ENCODE measurements around the gene TBC1D22A.

GRCh38 chr22:46813816-46814597 lies 51.6 kb downstream of the TBC1D22A start:
- TF ChIP-seq, protein P1, sequence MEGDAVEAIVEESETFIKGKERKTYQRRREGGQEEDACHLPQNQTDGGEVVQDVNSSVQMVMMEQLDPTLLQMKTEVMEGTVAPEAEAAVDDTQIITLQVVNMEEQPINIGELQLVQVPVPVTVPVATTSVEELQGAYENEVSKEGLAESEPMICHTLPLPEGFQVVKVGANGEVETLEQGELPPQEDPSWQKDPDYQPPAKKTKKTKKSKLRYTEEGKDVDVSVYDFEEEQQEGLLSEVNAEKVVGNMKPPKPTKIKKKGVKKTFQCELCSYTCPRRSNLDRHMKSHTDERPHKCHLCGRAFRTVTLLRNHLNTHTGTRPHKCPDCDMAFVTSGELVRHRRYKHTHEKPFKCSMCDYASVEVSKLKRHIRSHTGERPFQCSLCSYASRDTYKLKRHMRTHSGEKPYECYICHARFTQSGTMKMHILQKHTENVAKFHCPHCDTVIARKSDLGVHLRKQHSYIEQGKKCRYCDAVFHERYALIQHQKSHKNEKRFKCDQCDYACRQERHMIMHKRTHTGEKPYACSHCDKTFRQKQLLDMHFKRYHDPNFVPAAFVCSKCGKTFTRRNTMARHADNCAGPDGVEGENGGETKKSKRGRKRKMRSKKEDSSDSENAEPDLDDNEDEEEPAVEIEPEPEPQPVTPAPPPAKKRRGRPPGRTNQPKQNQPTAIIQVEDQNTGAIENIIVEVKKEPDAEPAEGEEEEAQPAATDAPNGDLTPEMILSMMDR (IDR thresholded peaks at IDR 0.05), result no peak
- TF ChIP-seq POLR2A (IDR thresholded peaks at IDR 0.05), result no peak

All from Peyer's patch (tissue), 4 donors.